Esophagus muscularis mucosa (tissue), 4 donors: ENCODE measurements around the gene ST7. TPM values are rescaled to one million over a fixed set of nuclear protein-coding genes. Genes with fewer than 3 reads are reported as not detected.

ENCODE experiments used
- DNase-seq: peaks from one replicate; pipeline ENCODE4 v3.0.0-alpha.2; 2017; ENCODE audit errors: extremely low spot score
- H3K27ac ChIP-seq, 4 donors: fragments of 200-600 bp; sonication (generic); replicated peaks in 1 of 4; 1 replicate in 3 of 4; 2 replicates in 1 of 4; pipeline ENCODE4 v1.5.1; 2016 to 2019; ENCODE audit warnings: mild to moderate bottlenecking in 1 of 4
- H3K27me3 ChIP-seq, 4 donors: fragments of 200-600 bp; sonication (generic); one replicate each; pipeline versions ENCODE4 v1.5.1 to v1.6.0; 2016 to 2019
- H3K36me3 ChIP-seq, 4 donors: fragments of 200-600 bp; sonication (generic); one replicate each; pipeline ENCODE4 v1.5.1; 2016 to 2019
- H3K4me1 ChIP-seq, 4 donors: fragments of 200-600 bp; sonication (generic); one replicate each; pipeline ENCODE4 v1.5.1; 2016 to 2019
- H3K4me3 ChIP-seq, 4 donors: fragments of 200-600 bp; sonication (generic); 1 replicate in 2 of 4; 2 replicates in 2 of 4; pipeline ENCODE4 v1.5.1; 2016 to 2019; ENCODE audit warnings: mild to moderate bottlenecking in 4 of 4, moderate library complexity in 1 of 4
- H3K9me3 ChIP-seq, 4 donors: fragments of 200-600 bp; sonication (generic); 1 replicate in 3 of 4; 2 replicates in 1 of 4; pipeline ENCODE4 v1.5.1; 2016 to 2019
- EP300 ChIP-seq: sonication (generic); formaldehyde crosslinking; IDR thresholded peaks from one replicate; pipeline ENCODE4 v1.6.1; 2017; ENCODE audit warnings: antibody characterized with exemption
- POLR2A ChIP-seq: fragments of 450-650 bp; IDR thresholded peaks from one replicate; pipeline ENCODE4 v1.6.1; 2017; ENCODE audit warnings: antibody characterized with exemption, moderate library complexity, mild to moderate bottlenecking, low read depth
- POLR2AphosphoS5 ChIP-seq, 2 donors: sonication (generic); formaldehyde crosslinking; IDR thresholded peaks; one replicate each; pipeline ENCODE4 v1.6.1; 2017; ENCODE audit warnings: antibody characterized with exemption in 2 of 2
- WGBS: methylation state at CpG from one replicate; pipeline ENCODE4 v1.1.5; 2018; 5-methylcytosine and 5-hydroxymethylcytosine counted together
- intact Hi-C: fragments of 100-400 bp; cut with DNase I; formaldehyde crosslinking; loops from one replicate; pipeline ENCODE4 v1.15.1; 2023
- total RNA-seq, 4 donors: library from RNA; depleted of rRNA; stranded (reverse); fragments of >200 nt; gene quantifications; one replicate each; pipeline versions ENCODE4 v1.1.0 to v1.2.1, GENCODE V29; 2016
- TF ChIP-seq, protein P1 (sequence below), 3 experiments: fragments of 200-600 bp in 2 of 3; fragments of 450-650 bp in 1 of 3; sonication (generic) in 2 of 3; IDR thresholded peaks; one replicate each; pipeline ENCODE4 v1.5.1; 2017 to 2019; ENCODE audit warnings: antibody characterized with exemption in 3 of 3, mild to moderate bottlenecking in 2 of 3, moderate library complexity in 1 of 3

The ST7 gene
- total RNA-seq, 4 donors from 2014 or later, result 16.9 to 22.0 (median 18.2) TPM

GRCh38 chr7:117082647-117083046, 129.3 kb downstream of the ST7 start:
- H3K4me3 ChIP-seq, result no peak overlapping the region
- no peaks in the 10 kb centered on the region for H3K9me3 ChIP-seq
- H3K36me3 ChIP-seq, result no peaks in the 10 kb centered on the region
- intact Hi-C loops, result no loop called here
- TF ChIP-seq POLR2A (no peak), EP300 (no peak), POLR2AphosphoS5 (IDR thresholded peaks at IDR 0.05) (no peak)
- H3K27ac ChIP-seq, result no peak overlapping the region
- WGBS, result 61% methylated on average over 2 of the region's 2 CpGs
- H3K27me3 ChIP-seq, result no peaks in the 10 kb centered on the region
- H3K4me1 ChIP-seq, result peaks cover 0 to 11% (median 4%) of the 10 kb centered on the region in 4 donors
- no peak for DNase-seq

DNA sequence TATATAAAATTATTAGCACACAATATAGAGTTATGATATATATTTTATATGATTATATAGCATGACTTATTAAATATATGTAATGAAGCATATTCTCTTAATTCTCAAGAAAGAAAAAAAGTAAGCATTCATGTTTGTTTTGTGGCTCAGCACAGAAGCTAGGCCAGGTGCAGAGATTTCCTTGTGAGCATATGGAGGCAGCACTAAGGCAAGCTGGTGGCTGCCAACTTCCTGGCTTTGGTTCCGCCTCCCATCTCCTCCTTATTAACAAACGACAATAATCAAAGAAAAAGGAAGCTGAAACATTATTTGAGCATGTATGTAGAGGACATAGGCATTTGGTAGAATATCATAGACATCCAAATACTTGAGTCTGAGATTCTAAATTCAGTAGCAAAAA, 130.3 kb downstream of the ST7 start:
- Histone ChIP-seq H3K9me3 (no peaks in the 10 kb centered on the region), H3K36me3 (no peaks in the 10 kb centered on the region), H3K4me3 (no peak overlapping the region), H3K27me3 (no peaks in the 10 kb centered on the region), H3K4me1 (peaks cover 0 to 11% (median 5%) of the 10 kb centered on the region in 4 donors), H3K27ac (no peak overlapping the region)
- no peak for DNase-seq
- intact Hi-C loops, result no loop called here
- 71% methylated on average over 2 of the region's 2 CpGs for WGBS
- TF ChIP-seq POLR2A (no peak), EP300 (no peak), POLR2AphosphoS5 (IDR thresholded peaks at IDR 0.05) (no peak)
- TF ChIP-seq, protein P1, sequence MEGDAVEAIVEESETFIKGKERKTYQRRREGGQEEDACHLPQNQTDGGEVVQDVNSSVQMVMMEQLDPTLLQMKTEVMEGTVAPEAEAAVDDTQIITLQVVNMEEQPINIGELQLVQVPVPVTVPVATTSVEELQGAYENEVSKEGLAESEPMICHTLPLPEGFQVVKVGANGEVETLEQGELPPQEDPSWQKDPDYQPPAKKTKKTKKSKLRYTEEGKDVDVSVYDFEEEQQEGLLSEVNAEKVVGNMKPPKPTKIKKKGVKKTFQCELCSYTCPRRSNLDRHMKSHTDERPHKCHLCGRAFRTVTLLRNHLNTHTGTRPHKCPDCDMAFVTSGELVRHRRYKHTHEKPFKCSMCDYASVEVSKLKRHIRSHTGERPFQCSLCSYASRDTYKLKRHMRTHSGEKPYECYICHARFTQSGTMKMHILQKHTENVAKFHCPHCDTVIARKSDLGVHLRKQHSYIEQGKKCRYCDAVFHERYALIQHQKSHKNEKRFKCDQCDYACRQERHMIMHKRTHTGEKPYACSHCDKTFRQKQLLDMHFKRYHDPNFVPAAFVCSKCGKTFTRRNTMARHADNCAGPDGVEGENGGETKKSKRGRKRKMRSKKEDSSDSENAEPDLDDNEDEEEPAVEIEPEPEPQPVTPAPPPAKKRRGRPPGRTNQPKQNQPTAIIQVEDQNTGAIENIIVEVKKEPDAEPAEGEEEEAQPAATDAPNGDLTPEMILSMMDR (IDR thresholded peaks at IDR 0.05), result no peak

DNA sequence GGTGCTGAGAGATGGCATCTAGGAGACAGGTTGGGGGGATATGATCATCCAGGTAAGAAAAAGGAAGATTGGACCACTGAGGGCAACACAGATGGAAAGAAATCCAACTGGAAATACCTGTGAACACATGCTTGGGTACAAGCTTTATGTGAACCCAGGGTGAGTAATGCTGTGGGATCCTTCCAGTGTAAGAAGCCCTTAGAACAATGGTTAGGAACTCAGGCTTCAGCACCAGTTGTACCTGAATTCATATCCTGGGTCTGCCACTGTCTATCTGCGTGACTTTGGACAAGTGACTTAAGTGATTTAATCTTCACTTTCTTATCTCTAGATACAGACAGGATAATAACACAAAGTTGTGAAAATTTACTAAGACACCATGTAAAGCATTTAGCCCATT, 131.0 kb downstream of the ST7 start:
- H3K9me3 ChIP-seq, result no peaks in the 10 kb centered on the region
- H3K4me1 ChIP-seq, result peaks cover 0 to 11% (median 5%) of the 10 kb centered on the region in 4 donors
- H3K4me3 ChIP-seq, result no peak overlapping the region
- TF ChIP-seq, protein P1 (IDR thresholded peaks at IDR 0.05), result no peak
- TF ChIP-seq POLR2AphosphoS5 (IDR thresholded peaks at IDR 0.05) (no peak), EP300 (no peak)
- H3K27ac ChIP-seq, result no peak overlapping the region
- H3K27me3 ChIP-seq, result no peaks in the 10 kb centered on the region
- intact Hi-C loops, result no loop called here
- 92% methylated on average over 1 of the region's 1 CpG for WGBS
- no peaks in the 10 kb centered on the region for H3K36me3 ChIP-seq
- no peak for DNase-seq

- Histone ChIP-seq H3K27me3 (no peaks in the 10 kb centered on the region), H3K36me3 (no peaks in the 10 kb centered on the region), H3K4me3 (no peak overlapping the region), H3K27ac (no peak overlapping the region), H3K4me1 (peaks cover 0 to 11% (median 5%) of the 10 kb centered on the region in 4 donors), H3K9me3 (no peaks in the 10 kb centered on the region)
- TF ChIP-seq EP300 (no peak), POLR2AphosphoS5 (IDR thresholded peaks at IDR 0.05) (no peak), POLR2A (no peak)
- TF ChIP-seq, protein P1 (IDR thresholded peaks at IDR 0.05), result no peak
- WGBS, result 88% methylated on average over 3 of the region's 3 CpGs
- intact Hi-C loops, result no loop called here
- no peak for DNase-seq
These were observed 132.0 kb downstream of the ST7 start for GRCh38 chr7:117085275-117085674.

- H3K36me3 ChIP-seq, result no peaks in the 10 kb centered on the region
- peaks cover 0 to 14% (median 7%) of the 10 kb centered on the region in 4 donors for H3K4me1 ChIP-seq
- H3K4me3 ChIP-seq, result no peak overlapping the region
- TF ChIP-seq POLR2AphosphoS5 (IDR thresholded peaks at IDR 0.05), result no peak
- TF ChIP-seq POLR2A, result no peak
- no peak for TF ChIP-seq EP300
- TF ChIP-seq, protein P1 (IDR thresholded peaks at IDR 0.05), result no peak
- WGBS, result 82% methylated on average over 3 of the region's 3 CpGs
- no peak overlapping the region for H3K27ac ChIP-seq
- no peaks in the 10 kb centered on the region for H3K27me3 ChIP-seq
- no peak for DNase-seq
- H3K9me3 ChIP-seq, result no peaks in the 10 kb centered on the region
- intact Hi-C loops, result no loop called here
These were observed 132.6 kb downstream of the ST7 start for GRCh38 chr7:117085769-117086463.
